Neural progenitor cell (in vitro differentiated cells): ENCODE data around the gene CCDC85C. TPM values are rescaled to one million over a fixed set of nuclear protein-coding genes. Genes with fewer than 3 reads are reported as not detected.

Experiments
- DNase-seq: peaks from one replicate; pipeline ENCODE4 v3.0.0-alpha.2; 2016; ENCODE audit warnings: low spot score
- H2AFZ ChIP-seq: fragments of 200-600 bp; sonication (generic); replicated peaks from 2 replicates; pipeline ENCODE4 v1.6.1; 2016; ENCODE audit warnings: antibody characterized with exemption
- H3F3A ChIP-seq: fragments of 200-600 bp; sonication (generic); 2 replicates; pipeline ENCODE4 v1.6.1; 2016; ENCODE audit warnings: antibody characterized with exemption, low read depth
- H3K27ac ChIP-seq: fragments of 200-600 bp; sonication (generic); 2 replicates; pipeline ENCODE4 v1.5.1; 2016; ENCODE audit warnings: mild to moderate bottlenecking
- H3K27me3 ChIP-seq: fragments of 200-600 bp; sonication (generic); 2 replicates; pipeline ENCODE4 v1.6.1; 2016; ENCODE audit warnings: mild to moderate bottlenecking, moderate library complexity
- H3K36me3 ChIP-seq: fragments of 200-600 bp; sonication (generic); 2 replicates; pipeline ENCODE4 v1.5.1; 2016
- H3K4me1 ChIP-seq: fragments of 200-600 bp; sonication (generic); 2 replicates; pipeline ENCODE4 v1.6.1; 2016; ENCODE audit warnings: mixed run types
- H3K4me2 ChIP-seq: fragments of 200-600 bp; sonication (generic); 2 replicates; pipeline ENCODE4 v1.6.1; 2016
- H3K4me3 ChIP-seq: fragments of 200-600 bp; sonication (generic); 2 replicates; pipeline ENCODE4 v1.5.1; 2016
- H3K79me2 ChIP-seq: fragments of 200-600 bp; sonication (generic); 2 replicates; pipeline ENCODE4 v1.6.1; 2016; ENCODE audit warnings: low read depth
- H3K9ac ChIP-seq: fragments of 200-600 bp; sonication (generic); 2 replicates; pipeline ENCODE4 v1.6.1; 2016
- H3K9me3 ChIP-seq: fragments of 200-600 bp; sonication (generic); 2 replicates; pipeline ENCODE4 v1.5.1; 2016; ENCODE audit warnings: low read depth
- H4K20me1 ChIP-seq: fragments of 200-600 bp; sonication (generic); 2 replicates; pipeline ENCODE4 v1.6.1; 2016; ENCODE audit warnings: low read depth
- H3K27ac Mint-ChIP-seq: 3 replicates; pipeline ENCODE4 v1.8.0; 2021; ENCODE audit warnings: mixed read lengths
- H3K27me3 Mint-ChIP-seq: 2 replicates; pipeline ENCODE4 v1.8.0; 2022; ENCODE audit warnings: low read depth, mild to moderate bottlenecking, inconsistent platforms, moderate library complexity, mixed read lengths; ENCODE audit not compliant: insufficient read depth
- H3K36me3 Mint-ChIP-seq: 3 replicates; pipeline ENCODE4 v1.8.0; 2021; ENCODE audit warnings: mixed read lengths
- H3K4me1 Mint-ChIP-seq: 3 replicates; pipeline ENCODE4 v1.8.0; 2021; ENCODE audit warnings: mixed read lengths
- H3K4me3 Mint-ChIP-seq: 3 replicates; pipeline ENCODE4 v1.8.0; 2021; ENCODE audit warnings: mild to moderate bottlenecking, moderate library complexity, mixed read lengths
- H3K9me3 Mint-ChIP-seq: 3 replicates; pipeline ENCODE4 v1.8.0; 2020; ENCODE audit warnings: mixed read lengths
- CTCF ChIP-seq: fragments of 200-600 bp; sonication (generic); IDR thresholded peaks from 2 replicates; pipeline ENCODE4 v1.5.1; 2017; ENCODE audit warnings: antibody characterized with exemption, mild to moderate bottlenecking
- EZH2 ChIP-seq: fragments of 200-600 bp; sonication (generic); IDR thresholded peaks from 2 replicates; pipeline ENCODE4 v1.6.1; 2017; ENCODE audit warnings: antibody characterized with exemption, mild to moderate bottlenecking, moderate library complexity
- EZH2phosphoT487 ChIP-seq: fragments of 200-600 bp; sonication (generic); IDR thresholded peaks from 2 replicates; pipeline ENCODE4 v1.6.1; 2017; ENCODE audit warnings: antibody characterized with exemption
- total RNA-seq: library from RNA; depleted of rRNA; stranded (reverse); fragments of >200 nt; gene quantifications from 2 replicates; pipeline ENCODE4 v1.2.3, GENCODE V29; 2015; ENCODE audit warnings: low replicate concordance

The CCDC85C gene
- total RNA-seq, 1 donor from 2014 or later = 19.0 TPM

GRCh38 chr14:99465288-99465687 lies 138.7 kb downstream of the CCDC85C start:
- Histone ChIP-seq H3K9ac (no peak overlapping the region), H3K27me3 (no peaks in the 10 kb centered on the region), H3F3A (no peaks in the 10 kb centered on the region), H3K9me3 (no peaks in the 10 kb centered on the region), H4K20me1 (peaks cover 70% of the 10 kb centered on the region), H3K4me3 (no peak overlapping the region), H3K4me2 (no peak overlapping the region), H3K79me2 (peaks cover 57% of the 10 kb centered on the region), H2AFZ (no peak overlapping the region), H3K27ac (no peak overlapping the region), H3K36me3 (no peaks in the 10 kb centered on the region), H3K4me1 (no peaks in the 10 kb centered on the region)
- H3K4me1 Mint-ChIP-seq = peaks cover 21% of the 10 kb centered on the region
- H3K27me3 Mint-ChIP-seq = peaks cover 2% of the 10 kb centered on the region
- H3K9me3 Mint-ChIP-seq = no peaks in the 10 kb centered on the region
- H3K36me3 Mint-ChIP-seq = peaks cover 14% of the 10 kb centered on the region
- TF ChIP-seq CTCF (no peak), EZH2 (no peak)
- no peak overlapping the region for H3K27ac Mint-ChIP-seq
- no peak overlapping the region for H3K4me3 Mint-ChIP-seq
- no peak for DNase-seq

- Histone ChIP-seq H3K4me3 (no peak overlapping the region), H3K9me3 (no peaks in the 10 kb centered on the region), H3K4me1 (no peaks in the 10 kb centered on the region), H3K27me3 (no peaks in the 10 kb centered on the region), H3K79me2 (peaks cover 43% of the 10 kb centered on the region), H3K36me3 (no peaks in the 10 kb centered on the region), H2AFZ (no peak overlapping the region), H3K9ac (no peak overlapping the region), H3F3A (no peaks in the 10 kb centered on the region), H4K20me1 (peaks cover 59% of the 10 kb centered on the region), H3K4me2 (no peak overlapping the region), H3K27ac (no peak overlapping the region)
- Mint-ChIP-seq H3K27me3 (peaks cover 2% of the 10 kb centered on the region), H3K4me3 (no peak overlapping the region), H3K9me3 (no peaks in the 10 kb centered on the region), H3K4me1 (peaks cover 15% of the 10 kb centered on the region), H3K27ac (no peak overlapping the region), H3K36me3 (peaks cover 16% of the 10 kb centered on the region)
- DNase-seq = no peak
- TF ChIP-seq EZH2 = no peak
- no peak for TF ChIP-seq CTCF
- TF ChIP-seq EZH2phosphoT487 = no peak
Observed at GRCh38 chr14:99463974-99464373, 140.0 kb downstream of the CCDC85C start.

GRCh38 chr14:99462210-99462609 lies 141.8 kb downstream of the CCDC85C start:
- Mint-ChIP-seq H3K27ac (no peak overlapping the region), H3K9me3 (no peaks in the 10 kb centered on the region), H3K36me3 (peaks cover 20% of the 10 kb centered on the region), H3K4me3 (no peak overlapping the region), H3K4me1 (peaks cover 4% of the 10 kb centered on the region), H3K27me3 (peaks cover 2% of the 10 kb centered on the region)
- no peaks in the 10 kb centered on the region for H3K4me1 ChIP-seq
- no peak for DNase-seq
- TF ChIP-seq CTCF = no peak
- no peaks in the 10 kb centered on the region for H3K27me3 ChIP-seq
- H3K9ac ChIP-seq = no peak overlapping the region
- no peak overlapping the region for H2AFZ ChIP-seq
- peaks cover 26% of the 10 kb centered on the region for H3K79me2 ChIP-seq
- peaks cover 8% of the 10 kb centered on the region for H3K36me3 ChIP-seq
- no peaks in the 10 kb centered on the region for H3F3A ChIP-seq
- no peak overlapping the region for H3K4me2 ChIP-seq
- no peaks in the 10 kb centered on the region for H3K9me3 ChIP-seq
- no peak overlapping the region for H3K4me3 ChIP-seq
- peaks cover 41% of the 10 kb centered on the region for H4K20me1 ChIP-seq
- H3K27ac ChIP-seq = no peak overlapping the region
